CD4-positive, alpha-beta T cell treated with Interleukin-1 beta for 1 hour (primary cell): ENCODE measurements around the gene RHBDF1.
A peak's percentile ranks its signal among the peaks of the same experiment; 100 is the strongest.

ENCODE experiments used
- DNase-seq, 2 donors: peaks; one replicate each; pipeline ENCODE4 v3.0.0-alpha.2; 2020 to 2022

RHBDF1 gene, protein sequence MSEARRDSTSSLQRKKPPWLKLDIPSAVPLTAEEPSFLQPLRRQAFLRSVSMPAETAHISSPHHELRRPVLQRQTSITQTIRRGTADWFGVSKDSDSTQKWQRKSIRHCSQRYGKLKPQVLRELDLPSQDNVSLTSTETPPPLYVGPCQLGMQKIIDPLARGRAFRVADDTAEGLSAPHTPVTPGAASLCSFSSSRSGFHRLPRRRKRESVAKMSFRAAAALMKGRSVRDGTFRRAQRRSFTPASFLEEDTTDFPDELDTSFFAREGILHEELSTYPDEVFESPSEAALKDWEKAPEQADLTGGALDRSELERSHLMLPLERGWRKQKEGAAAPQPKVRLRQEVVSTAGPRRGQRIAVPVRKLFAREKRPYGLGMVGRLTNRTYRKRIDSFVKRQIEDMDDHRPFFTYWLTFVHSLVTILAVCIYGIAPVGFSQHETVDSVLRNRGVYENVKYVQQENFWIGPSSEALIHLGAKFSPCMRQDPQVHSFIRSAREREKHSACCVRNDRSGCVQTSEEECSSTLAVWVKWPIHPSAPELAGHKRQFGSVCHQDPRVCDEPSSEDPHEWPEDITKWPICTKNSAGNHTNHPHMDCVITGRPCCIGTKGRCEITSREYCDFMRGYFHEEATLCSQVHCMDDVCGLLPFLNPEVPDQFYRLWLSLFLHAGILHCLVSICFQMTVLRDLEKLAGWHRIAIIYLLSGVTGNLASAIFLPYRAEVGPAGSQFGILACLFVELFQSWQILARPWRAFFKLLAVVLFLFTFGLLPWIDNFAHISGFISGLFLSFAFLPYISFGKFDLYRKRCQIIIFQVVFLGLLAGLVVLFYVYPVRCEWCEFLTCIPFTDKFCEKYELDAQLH

DNA sequence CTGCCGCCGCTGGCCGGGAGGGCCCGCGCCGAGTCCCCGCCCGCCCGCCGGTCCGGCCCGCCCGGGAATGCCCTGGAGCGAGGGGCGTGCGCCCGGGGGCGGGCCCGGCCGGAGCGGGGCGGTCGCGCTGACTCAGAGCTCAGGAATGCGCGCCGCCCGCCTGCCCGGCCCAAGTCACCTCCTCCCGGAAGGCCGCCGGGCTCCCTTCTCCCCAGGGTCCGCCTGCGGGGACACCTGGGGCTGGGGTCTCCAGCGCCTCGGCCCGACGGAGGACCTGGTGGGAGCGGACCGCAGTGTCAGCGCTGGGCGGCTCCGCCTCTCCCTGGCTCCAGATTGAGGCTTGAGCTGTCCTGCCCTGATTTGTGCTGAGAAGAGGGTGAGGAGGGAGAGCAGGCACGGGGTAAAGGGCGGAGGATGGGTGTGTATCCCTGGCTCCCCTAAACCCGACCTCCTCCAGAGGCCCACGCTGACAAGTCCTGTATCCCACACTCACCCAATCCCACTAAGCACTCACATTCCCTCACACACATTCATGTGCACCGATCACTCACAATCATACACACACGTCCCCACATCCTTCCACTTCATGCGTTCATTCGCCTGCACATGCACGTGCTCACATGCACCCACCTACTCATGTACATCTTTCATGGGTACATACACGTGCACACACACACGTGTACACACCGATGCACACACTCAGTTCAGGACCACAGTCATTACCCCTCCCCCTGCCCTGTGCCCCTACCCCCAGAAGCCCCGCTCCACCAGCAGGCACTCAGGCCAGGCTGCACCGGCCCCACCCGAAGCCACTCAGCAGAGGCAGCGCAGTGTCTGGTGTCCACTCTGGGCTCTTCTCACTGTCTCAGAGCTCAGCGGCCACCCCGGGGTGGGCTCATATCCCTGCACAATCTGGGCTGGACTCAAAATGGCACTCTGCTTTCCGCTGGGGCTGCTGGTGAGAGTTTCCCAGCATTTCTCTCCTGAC, at the start of gene RHBDF1:
Gene RHBDF1 (minus strand): TSS at position 71 of the 988 bp plus-strand sequence. CDS start 7,616 bp downstream, outside the sequence.
- no peak for DNase-seq

DNA sequence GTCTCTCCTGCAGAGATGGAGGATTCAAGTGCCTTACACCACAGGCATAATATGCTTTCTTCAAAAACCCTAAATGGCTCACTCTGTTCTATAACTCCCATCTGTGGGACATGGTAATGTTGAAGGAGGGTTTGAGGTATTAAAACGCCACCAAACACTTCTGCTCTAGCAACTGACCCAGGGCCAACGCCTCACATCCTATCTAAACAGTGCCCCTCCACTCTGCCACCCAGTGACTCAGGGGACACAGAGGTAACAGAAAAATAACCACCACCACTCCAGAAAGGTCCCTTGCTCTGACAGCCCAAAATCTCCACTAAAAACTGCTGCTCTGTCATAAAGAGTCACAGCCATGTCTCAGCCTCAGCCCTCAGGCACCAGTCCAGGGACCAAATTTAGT, 48.3 kb upstream of the RHBDF1 start:
- no peak for DNase-seq

DNA sequence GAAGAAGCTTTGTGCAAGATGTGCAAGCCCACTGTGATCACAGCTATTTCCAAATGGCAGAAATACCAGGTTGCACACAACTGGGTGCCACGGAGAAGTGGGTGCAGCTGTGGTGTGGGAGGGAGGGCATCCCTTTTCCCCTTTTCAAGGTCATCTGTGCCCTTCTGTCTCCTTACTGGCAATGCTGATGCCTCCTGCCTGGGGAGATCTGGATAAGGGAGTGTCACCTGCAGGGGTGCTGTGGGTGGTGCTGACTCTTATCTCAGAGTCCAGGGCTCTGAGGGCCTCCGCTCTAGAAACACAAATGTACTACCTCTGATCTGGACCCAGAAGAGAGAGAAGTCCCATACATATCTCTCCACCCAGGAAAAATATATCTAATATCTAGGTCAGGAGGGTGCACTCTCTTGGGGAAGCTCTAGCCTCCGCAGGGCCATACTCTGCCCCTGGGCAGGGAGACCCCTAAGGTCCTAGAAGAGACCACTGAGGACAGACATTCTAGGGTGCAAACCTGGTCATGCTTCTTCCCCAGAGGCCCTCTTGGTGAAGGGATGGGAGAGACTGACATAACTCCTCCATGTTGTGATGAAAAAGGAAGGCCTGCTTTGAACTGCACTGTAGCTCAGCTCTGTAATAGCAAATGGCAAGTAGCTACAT, 47.5 kb upstream of the RHBDF1 start:
- DNase-seq = no peak

DNA sequence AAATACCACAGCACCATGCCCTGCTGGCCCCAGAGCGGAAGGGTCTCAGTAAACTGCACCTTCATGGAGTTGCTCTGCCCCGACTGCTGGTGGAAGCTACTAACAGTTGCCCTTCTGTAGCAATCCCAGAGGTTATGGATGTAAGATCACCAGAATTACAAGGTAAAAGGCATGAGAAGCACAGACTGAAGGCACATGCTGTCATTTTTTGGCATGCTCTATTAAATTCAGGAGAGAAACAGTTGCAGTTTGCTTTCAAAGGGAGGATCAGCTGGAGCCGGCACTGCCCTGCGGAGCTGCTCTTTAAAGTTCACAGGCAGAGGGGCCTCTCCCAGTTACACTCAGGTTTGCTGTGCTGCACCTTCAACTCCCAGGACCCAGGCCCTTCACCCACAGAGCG, 46.9 kb upstream of the RHBDF1 start:
- no peak for DNase-seq

DNA sequence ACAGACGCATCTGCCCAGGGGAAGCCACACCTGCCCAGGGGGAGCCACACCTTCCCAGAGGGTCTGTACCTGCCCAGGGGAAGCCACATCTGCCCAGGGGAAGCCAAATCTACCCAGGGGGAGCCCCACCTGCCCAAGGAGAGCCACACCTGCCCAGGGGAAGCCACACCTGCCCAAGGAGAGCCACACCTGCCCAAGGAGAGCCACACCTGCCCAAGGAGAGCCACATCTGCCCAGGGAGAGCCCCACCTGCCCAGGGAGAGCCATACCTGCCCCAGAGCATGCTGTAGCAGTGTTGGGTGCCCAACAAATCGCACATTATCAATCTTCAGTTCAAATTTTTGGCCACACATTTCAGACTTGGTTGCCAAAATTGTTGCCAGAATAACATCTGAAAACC, 46.4 kb upstream of the RHBDF1 start:
- no peak for DNase-seq

DNA sequence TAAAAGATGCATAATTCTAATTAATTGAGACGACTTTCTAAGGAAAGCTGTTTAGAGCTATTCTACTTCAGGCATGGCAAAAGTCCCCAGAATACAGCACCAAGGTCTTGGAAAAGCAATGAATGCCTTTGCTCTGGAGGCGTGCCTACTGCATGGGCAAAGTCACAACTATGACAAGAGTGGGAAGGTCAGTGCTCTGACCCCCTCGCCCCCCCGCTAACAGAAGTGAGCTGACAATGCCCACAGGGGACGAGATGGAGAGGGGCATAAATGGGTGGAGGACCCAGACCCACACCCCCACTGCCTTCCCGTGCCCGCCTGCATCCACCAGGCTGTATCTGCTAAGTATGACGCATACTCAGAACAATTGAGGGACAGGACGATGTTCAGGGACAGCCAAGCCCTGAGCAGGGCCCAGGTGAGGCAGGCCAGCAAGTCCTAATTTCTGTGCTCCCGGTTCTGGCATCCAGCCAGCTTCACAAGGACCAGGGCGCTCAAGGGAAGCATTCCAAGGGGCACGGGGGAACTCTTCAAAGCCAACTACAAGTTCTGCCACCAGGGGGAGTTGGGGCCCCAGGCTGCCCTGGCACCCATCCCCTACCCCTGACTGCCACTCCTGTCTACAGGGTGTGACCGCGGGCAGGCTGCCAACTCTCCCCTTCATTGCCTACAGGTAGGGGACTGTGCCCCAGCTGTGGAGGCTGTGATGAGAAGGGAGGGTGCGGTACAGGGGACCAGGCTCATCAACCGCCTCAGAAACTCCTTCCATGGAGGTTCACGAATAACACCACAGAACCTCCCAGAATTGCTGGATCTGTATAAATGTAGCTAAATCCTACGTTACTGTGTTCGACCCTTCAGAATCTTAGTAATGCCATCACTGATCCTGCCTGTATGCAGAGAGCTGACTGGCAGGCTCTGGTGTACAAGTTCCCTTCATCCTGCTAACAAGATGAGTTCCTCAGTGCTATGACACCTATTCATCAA, 45.2 kb upstream of the RHBDF1 start:
- peak; percentile 69 for DNase-seq

DNA sequence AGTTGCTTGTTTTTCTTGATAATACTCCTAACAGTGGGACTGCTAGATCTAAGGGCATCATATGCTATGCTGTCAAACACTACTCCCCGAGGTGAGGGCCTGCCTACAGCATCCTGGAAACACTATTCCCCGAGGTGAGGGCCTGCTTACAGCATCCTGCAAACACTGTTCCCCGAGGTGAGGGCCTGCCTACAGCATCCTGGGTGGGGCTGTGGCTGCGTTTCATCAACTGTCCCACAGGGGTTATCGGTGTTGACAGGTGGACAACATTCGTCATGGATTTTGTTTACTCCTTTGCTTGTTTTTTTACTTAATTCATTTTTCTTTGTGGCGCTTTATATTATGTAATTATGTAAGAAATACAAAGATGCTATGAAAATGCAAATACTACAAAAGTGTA, 43.6 kb upstream of the RHBDF1 start:
- no peak for DNase-seq

DNA sequence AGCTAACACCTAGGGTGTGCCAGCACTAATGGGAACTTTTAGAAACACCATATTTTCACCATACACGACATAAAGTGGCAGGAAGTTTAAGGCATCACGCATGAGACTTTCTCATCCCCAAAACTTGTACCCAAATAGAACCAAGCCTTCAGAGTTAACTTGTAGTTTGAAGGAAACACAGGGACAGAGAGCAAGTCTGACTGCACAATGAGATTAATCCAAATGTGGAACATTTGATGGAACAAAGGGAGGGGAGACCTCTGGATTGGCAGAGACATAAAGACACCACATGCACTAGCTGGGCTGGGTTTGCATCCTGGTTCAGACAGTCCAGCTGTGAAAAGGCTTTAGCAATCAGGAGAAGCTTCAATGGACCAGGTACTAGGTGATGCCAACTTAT, 41.9 kb upstream of the RHBDF1 start:
- DNase-seq = no peak

DNA sequence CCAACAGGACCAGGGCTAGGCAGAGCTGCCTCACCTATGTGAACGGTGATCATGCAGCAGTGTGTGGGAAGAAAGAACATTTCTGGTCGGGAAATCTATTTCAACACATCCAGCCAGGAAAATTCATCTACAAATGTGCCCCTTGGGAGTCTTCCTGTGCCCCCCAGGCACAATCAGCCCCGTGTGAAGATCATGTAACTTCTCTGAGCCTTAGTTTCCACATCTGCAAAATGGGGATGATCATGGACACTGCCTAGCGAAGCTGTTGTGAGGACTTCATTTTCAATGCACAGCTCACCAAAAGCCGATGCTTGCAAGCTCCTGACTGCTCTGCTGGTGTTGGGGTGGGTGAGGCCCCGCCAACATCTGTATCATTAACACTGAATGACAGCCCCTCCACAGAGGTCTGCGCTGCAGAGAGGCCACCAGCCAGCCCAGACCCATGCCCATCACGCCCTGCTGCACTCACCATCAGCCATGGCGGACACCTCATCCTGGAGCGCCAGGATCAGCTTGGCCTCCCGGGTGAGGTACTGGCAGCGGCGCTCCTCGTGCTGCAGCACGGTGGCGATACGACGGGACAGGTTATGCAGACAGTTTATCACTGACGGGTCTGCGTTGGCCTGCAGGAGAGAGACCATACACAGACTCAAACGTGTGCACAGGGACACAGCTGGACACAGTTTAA, 39.9 kb upstream of the RHBDF1 start:
- no peak for DNase-seq

DNA sequence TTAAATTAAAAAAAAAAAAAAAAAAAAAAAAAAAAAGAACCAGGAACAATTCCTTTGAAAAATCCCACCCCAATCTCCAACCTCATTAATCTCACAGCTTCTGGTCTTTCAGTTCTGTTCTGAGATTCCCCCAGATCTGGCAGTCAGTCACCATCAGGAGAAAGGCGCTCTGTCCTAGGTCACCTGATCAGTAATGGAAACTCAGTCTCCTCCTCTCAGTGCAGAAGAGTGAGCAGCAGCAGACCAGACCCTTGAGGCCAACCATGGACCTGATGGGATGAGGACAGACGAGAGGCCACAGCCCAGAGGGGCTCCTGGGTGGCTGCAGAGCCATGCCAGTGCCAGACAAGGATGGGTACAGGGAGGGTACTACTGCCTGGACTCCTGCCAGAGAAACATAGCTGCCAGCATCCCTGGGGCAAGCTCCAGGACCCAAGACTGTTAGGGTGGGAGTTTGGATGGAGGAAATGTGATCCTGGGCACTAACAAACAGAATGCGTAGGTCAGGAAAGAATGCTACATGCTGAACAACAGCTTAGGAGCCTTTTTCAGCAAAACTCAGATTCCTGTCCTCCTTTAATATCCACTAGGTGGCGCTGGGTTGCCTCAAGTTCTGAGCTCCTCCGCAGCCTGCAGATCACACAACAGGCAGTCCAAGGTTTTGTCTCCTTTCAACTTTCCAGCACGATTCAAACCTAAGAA, 34.3 kb upstream of the RHBDF1 start:
- DNase-seq = peak; percentile 63 to 72

DNA sequence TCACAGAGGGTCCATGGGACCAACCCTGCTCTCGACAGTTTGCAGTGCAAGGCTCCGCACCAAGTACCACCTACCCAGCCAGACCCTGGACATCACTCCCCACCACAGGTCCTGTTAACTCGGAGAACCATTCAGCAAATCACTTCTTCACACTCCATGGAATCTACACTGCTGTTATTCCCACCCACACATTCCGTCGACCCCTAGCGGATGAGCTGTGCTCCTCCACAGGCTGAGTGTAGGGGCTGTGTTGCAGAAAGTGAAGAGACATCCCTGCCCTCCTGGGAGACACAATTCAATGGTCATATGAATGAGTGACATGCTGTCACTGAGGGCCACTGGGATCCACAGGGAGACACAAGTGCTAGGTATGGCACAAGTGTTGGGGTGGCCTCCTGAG, 33.1 kb upstream of the RHBDF1 start:
- DNase-seq = no peak

DNA sequence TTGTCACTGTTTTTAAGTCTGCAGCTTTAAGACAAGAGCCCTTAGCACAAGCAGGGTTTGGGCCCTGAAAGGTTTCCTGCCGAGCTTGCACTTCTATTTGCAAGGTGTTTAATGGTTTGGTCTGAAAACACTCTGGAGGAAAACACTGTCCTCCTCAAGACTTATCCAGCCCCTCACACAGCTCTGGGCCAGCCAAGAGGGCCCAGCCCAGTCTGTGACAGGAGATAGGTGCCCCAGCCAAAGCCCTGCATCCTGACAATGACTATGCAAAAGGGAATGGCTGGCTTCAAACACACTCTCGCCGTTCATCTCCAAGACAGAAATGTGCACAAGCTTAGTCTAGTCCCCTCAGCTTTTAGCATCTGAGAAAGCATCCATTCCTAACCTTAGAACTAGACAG, 32.5 kb upstream of the RHBDF1 start:
- DNase-seq = no peak

DNA sequence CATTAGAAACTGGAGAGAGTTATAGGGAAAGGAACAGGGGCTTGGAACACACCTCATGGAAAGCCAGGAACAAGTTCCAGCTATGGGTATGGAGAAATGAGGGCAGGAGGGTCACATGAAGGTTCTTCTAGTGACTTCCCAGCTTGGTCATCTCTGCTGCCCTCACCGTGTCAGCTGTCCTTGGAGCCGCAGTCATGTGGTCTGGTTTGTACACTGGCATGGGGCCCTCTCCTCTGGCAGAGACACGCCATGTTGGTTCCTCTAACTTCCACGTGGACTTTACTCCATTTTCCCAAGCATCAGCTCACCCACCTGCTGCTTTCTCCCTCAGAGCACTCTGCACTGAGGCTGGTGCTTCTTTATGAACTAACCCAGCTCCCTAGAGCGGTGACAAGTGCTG, 31.9 kb upstream of the RHBDF1 start:
- DNase-seq = no peak

DNA sequence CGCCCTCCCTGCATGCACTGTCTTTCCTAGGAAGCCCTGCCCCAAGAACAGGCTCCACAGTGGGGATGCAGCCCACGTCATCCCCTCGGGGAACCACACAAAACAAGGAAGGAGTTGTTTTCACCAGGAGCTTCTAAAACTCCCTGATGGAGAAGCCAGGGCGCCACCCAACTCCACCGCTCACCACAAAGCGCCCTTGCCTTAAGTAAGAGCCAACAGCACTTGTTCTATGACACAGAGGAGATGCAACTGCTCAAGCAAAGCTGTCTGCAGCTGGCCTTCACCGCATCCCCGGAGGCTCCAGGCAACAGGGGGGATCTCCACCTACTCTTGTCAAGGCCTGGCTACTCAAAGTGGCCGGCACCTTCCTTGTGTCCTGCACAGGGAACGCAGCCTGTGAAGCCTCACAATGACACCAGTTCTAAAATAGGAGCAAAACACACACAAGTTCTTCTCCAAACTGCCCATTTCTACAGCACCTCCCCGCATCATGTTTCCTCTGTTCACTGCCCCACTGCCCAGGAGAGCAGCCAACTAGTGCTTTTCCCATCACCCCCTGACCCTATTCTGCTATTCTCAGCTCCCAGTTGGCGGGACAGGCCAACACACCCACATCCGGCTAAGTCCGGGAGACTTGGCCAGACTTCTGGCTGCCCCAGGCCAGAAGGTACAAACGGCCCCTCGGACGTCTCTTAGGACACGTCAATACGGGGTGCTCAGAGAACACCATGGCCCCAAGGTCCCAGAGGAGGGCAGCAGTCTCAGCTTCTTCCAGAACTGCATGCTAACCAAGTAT, 29.8 kb upstream of the RHBDF1 start:
- no peak for DNase-seq

DNA sequence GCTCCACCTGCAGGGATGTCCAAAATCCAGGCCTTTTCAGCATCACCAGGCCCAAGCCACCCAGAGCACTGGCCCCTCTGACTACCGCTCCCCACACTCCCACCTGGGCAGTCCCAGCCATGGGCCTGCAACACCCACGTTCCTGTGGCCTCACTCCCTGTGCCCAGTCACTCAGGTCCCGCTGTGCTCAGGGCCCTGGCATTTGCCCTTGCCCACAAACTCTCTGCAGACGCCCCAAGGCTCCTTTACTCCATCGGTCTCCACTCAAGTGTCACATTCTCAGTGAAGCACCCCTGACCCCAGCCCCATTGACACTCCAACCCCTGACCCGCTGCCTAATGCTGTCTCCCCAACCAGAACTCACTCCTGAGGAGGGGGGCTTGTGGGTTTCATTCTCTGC, 29.2 kb upstream of the RHBDF1 start:
- DNase-seq = no peak

DNA sequence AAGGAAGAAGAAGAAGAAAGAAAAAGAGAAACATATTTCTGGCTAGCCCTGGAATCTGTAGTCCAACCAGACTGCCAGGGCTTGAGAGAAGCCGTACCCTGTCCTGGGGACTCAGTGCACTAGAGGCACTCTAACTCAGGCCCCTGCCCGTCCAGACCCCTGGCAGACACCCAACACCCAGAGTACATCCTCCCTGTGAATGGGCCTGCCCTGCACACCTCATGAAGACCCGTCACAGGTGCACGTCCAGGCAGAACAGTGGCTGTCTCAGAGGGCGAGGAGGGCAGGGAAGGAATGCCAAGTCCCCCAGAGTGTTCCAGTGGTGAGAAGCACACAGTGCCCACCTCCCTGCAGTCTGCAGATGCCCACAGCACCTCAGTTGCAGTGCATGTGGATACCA, 28.6 kb upstream of the RHBDF1 start:
- no peak for DNase-seq

DNA sequence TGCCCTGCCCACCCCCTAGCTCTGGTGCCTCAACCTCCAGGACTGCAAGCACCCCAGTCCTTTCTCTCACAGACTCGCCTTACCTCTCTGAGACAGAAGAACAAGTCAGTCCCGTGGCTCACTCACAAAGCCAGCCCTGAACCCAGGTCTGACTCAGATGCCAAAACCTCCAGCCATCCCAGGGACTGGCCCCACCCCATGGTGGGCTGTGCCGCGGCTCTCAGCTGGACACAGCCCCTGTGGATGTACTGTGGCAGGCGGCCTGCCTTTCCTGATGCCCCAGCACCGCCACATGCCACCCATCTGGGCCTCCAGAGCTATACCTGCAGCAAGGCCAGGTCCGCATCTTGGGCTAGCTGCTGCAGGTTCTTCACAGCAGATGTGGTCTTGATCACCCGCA, 25.4 kb upstream of the RHBDF1 start:
- no peak for DNase-seq

DNA sequence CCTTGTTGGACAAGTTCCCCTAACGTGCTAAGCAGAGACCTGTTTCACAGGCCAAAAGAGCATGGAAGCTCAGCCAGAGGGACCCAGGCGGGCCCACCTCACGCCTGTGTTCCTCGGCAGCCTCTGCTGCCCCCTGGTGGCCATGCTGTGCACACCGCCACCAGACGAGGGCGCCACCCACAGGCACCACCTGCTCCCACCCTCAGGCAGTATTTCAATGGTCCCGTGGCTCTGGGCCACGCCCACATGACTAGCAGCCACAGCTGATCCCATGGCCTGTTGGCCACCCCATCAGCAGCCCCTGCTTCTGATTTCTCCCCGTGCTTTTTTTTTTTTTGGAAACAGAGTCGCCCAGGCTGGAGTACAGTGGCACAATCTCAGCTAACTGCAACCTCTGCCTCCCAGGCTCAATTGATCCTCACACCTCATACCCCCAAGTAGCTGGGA, 24.5 kb upstream of the RHBDF1 start:
- DNase-seq = peak; percentile 90 to 91

DNA sequence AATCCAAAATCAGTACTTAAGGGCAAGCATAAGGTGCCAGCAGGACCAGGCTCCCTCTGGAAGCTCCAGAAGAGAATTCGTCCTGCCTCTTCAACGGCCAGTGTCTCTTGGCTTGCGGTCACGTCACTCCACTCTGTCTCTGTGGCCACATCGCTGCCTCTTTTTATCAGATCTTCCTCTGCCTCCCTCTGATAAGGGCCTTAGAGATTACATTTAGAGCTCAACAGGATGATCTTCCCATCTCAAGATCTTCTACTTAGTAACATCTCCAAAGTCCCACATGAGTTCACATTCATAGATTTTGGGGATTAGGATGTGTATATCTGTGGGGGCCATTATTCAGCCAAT, 22.5 kb upstream of the RHBDF1 start:
- no peak for DNase-seq
